NOMO-1 treated with DMSO at 0.1 percent for 48 hours (cell line): Measurements from ENCODE around the gene TYMP.
A peak's percentile ranks its signal among the peaks of the same experiment; 100 is the strongest.
"Not testable (repeated sequence)": the region's sequence is repeated elsewhere in the genome, so short reads cannot be mapped to it uniquely, and the experiment has no call there.

Experiments used
- DNase-seq: peaks from one replicate; lab custom pipeline; 2025; ENCODE audit not compliant: unreplicated experiment; lab: John Stamatoyannopoulos, UW

TYMP gene

DNA sequence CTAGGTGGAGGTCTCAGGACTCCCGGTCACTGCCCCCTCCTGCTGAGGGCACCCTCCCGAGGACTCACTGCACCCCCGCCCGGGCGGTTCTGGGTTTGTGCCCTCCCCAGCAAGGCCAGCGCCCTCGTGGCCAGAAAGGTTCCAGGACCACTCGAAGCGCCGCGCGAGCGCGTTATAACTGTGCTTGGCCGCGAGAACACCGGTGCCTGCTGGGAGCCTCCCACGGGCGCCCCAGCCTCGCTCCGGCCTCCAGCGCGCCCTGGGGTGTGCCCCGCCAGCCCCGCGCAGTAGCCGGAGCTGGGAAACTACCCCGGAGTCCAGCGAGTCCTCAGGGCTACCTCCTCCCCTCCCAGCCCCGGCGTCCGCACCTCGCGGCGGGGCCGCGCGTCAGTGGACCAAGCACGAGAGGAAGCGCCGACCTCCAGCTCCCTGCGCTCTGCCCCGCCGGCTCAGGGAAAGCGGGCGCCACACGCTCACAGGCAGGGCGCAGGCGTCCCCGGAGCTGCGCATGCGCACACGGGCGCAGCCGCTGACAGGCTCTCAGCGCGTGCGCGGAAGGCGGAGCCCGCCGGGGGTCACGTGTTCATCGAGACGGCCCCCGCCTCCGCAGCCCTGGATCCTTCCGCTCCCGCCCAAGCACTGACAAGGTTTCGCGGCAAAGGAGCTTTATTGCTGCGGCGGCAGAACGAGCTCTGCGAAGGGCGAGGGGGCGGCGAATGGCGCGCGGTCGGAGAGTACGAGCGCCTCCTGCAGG is 4.5 kb downstream of the TYMP start, which contains the start of gene SCO2:
TSS of gene SCO2 (minus strand) at position 495 of the 754 bp plus-strand sequence. CDS start 1,187 bp downstream, outside the sequence.
- peak; percentile 94 for DNase-seq

DNA sequence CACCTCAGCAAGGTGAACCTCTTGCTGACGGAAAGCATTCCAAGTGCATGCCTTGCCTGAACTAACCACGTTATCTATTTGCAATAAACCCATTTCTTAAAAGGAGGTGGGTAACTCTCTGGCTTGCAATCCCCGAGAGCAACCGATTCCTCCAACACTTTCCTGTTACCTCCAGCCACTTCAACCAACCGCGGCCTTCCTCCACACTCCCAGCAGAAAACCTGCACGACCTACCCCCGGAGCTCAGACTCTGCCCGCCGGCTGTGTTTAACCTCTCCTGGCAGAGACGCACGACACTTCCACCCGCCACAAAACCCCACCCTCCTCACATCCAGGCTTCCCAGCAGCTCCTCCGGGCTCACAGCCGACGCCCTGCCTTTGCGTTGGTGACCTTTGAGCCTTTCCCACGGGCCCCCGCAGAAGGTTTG is 5.1 kb downstream of the TYMP start:
- DNase-seq = peak; percentile 53

- no peak for DNase-seq
These were observed 5.8 kb downstream of the TYMP start for GRCh38 chr22:50523806-50524675.

DNA sequence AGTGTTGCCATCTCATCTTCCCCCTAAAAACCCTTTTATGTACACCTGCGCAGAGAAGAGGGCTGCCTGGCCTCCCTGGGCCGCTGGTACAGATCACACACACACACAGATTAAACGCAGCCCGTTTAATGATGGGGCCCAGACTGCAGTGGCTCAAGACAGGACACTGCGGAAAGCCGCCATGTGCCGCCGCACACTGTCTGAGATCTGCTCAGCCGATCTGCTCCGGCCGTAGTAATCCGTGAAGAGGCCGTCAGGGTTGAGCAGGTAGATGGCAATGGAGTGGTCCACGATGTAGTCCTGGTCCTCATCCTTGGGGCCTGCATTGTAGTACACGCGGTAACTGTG is 6.4 kb downstream of the TYMP start:
- DNase-seq = no peak

- DNase-seq = no peak
These were observed 6.9 kb downstream of the TYMP start for GRCh38 chr22:50522806-50523438.

GRCh38 chr22:50522208-50522805 is 7.5 kb downstream of the TYMP start:
- no peak for DNase-seq

- no peak for DNase-seq
These were observed 8.1 kb downstream of the TYMP start for GRCh38 chr22:50521710-50522109.

DNA sequence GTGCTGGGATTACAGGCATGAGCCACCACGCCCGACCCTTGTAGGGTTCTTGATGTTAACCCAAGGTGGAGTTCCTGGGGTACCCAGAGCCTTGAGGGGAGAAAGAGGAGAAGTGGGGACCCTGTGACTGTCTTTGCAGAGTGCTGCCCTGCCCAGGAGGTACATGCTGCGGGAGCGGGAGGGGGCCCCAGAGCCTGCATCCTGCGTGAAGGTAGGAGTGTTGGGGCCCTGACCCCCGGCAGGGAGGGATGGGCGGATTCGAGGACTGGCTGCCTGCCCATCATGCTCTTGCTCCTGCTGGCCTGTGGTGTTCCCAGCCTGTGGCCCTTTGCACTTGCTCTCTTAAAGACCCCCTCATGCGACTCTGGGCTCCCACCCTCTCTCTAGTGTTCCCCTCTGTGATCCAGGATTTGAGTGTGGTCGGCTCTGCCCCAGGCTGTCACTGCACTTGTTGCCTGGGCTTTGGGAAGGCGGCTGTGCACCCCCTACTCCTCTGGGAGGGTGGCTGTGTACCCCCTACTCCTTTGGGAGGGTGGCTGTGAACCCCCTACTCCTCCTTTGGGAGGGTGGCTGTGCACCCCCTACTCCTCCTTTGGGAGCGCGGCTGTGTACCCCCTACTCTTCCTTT is 8.9 kb downstream of the TYMP start:
- DNase-seq = no peak

- not testable (repeated sequence) for DNase-seq
These were observed 9.6 kb downstream of the TYMP start for GRCh38 chr22:50520184-50520583.

GRCh38 chr22:50519151-50519550 is 10.7 kb downstream of the TYMP start:
- no peak for DNase-seq

DNA sequence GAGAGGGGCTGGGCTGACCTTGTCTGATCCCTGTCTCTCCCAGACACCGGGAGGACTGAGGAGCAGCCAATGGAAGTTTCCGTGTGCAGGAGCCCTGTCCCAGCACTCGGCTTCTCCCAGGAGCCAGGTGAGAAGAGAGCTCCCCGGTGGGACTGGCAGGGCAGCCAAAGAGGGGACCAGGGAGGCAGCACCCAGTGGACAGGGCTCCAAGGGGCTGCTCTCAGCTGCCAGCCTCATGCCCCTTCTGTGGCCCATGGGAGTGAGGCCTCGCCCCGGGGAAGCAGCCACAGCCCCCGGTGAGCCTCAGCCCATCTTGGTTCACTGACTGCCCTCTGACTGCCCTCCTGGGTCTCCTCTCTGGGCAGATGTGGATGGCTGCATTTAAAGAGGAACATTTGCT is 11.2 kb downstream of the TYMP start:
- DNase-seq = no peak

GRCh38 chr22:50517495-50518260 is 12.1 kb downstream of the TYMP start:
- no peak for DNase-seq

- DNase-seq = no peak
These were observed 12.9 kb downstream of the TYMP start for GRCh38 chr22:50516891-50517290.

DNA sequence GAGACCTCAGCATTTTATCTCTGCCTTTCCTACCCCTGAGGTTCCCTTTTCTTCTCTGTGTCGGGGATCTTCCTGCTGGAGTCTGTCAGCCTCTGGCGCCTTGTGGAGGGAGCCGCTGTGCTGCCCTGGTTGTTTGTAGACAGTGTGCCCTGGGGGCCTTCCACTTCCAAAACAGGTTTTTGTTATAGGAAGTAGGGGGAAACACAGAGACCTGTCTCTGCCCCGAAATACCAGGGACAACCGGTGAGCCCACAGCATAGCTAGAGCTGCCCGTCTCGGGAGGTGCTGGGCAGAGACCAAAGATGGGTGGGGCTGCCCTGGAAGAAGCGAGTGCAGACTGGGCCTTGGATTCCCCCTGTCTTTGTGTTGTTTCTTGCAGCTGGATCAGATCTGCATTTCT is 13.7 kb downstream of the TYMP start:
- DNase-seq = no peak

DNA sequence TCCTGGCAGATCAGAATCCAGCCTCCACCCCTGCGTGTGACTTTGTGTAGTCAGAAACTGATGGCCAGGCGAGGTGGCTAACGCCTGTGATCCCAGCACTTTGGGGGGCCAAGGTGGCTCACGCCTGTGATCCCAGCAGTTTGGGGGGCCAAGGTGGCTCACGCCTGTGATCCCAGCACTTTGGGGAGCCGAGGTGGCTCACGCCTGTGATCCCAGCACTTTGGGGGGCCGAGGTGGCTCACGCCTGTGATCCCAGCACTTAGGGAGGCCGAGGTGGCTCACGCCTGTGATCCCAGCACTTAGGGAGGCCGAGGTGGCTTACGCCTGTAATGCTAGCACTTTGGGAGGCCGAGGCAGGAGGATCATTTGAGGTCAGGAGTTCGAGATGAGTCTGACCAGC is 16.6 kb downstream of the TYMP start:
- no peak for DNase-seq

DNA sequence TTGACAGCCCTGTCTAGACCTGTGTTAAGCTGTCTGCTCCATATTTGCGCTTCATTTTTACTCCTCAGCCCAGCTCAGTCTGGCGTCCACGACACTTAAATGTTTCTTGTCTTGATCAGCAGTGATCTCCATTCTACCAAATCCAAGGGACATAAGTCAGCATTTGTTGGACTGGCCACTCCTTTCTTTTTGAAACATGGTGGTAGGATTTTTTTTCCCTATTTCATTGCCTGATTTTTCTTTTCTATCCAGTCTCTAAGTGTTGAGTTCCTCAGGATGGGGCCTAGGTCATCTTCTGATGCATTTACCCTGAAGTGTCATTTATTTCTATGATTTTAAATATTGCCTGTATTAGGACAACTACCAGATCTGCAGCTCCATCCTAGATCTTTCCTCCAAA is 20.9 kb downstream of the TYMP start:
- DNase-seq = no peak

GRCh38 chr22:50507991-50508884 is 21.6 kb downstream of the TYMP start, which contains the start of gene NCAPH2:
Gene NCAPH2, plus strand, starts transcription at chr22:50508224. Its CDS starts 114 bp downstream, at chr22:50508338.
- DNase-seq = peak; percentile 93

GRCh38 chr22:50507421-50507990 is 22.3 kb downstream of the TYMP start, which contains the start of gene LMF2:
Gene LMF2, minus strand, starts transcription at chr22:50507702. Its CDS starts 27 bp downstream, at chr22:50507675.
- peak; percentile 89 for DNase-seq
